Uterine smooth muscle cell (primary cell): ENCODE data around the gene SREK1. TPM values are rescaled to one million over a fixed set of nuclear protein-coding genes. Genes with fewer than 3 reads are reported as not detected.

Experiments used
- total RNA-seq: library from RNA; depleted of rRNA; stranded (reverse); fragments of >200 nt; gene quantifications from 2 replicates; pipeline ENCODE4 v1.2.3, GENCODE V29; 2014

SREK1 gene, protein sequence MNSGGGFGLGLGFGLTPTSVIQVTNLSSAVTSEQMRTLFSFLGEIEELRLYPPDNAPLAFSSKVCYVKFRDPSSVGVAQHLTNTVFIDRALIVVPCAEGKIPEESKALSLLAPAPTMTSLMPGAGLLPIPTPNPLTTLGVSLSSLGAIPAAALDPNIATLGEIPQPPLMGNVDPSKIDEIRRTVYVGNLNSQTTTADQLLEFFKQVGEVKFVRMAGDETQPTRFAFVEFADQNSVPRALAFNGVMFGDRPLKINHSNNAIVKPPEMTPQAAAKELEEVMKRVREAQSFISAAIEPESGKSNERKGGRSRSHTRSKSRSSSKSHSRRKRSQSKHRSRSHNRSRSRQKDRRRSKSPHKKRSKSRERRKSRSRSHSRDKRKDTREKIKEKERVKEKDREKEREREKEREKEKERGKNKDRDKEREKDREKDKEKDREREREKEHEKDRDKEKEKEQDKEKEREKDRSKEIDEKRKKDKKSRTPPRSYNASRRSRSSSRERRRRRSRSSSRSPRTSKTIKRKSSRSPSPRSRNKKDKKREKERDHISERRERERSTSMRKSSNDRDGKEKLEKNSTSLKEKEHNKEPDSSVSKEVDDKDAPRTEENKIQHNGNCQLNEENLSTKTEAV
- 78.9 and 101 TPM in 2 replicates for total RNA-seq

GRCh38 chr5:66144074-66144833, at the start of gene SREK1:
SREK1 (plus strand) TSS chr5:66144300; CDS start chr5:66144377, 77 bp downstream.

Other genes starting within 250 kb of the SREK1 start
- 96.6 and 101 TPM in 2 replicates for gene ERBIN, start 217.7 kb upstream of the SREK1 start, total RNA-seq